ENCODE results near the gene CACNA1C. TPM values are rescaled to one million over a fixed set of nuclear protein-coding genes. Genes with fewer than 3 reads are reported as not detected.

Gene CACNA1C
- total and polyA plus RNA-seq, 10 of the 15 experiments (the other 5 are each of a cell fraction or from before 2014, with no cell fraction given): under 0.01 to 0.15 (median 0.09) TPM; not detected in 5

DNA sequence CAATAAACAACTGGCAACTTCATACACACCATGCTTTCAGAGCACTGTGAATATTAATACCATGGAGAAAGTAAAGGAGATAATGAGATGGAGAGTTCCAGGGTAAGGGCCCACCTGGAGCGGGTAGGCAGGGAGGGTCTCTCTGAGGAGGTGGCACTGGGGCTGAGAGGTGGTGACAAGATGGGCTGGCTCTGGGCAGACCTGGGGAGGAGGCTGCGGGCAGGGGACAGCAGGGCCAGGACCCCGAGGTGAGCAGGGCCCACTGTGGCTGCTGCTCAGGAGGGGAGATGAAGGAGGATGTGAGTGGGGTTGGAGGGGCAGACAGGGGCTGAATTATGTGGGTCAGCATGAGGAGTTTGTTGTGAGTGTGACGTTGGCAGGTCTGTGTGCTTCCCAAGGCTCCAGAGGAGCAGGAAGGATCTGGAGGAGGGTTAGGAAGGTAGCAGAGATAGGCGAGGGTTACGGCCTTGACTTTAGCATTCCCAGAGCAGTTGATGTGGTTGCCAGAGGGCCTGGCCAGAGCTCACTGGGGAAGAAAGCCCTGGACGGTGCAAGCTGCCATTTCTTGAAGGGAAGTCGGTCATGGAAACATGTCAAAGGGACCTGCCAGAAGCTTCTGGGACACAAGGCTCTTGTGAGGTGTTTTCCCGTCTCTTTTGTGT, 88.2 kb downstream of the CACNA1C start (continued):
- no peak for TF ChIP-seq HDAC2 (IDR thresholded peaks at IDR 0.05)
- no peak for TF ChIP-seq ATF7 (IDR thresholded peaks at IDR 0.05; ENCODE audit: low read depth)
- TF ChIP-seq HDGF (IDR thresholded peaks at IDR 0.05): no peak
- TF ChIP-seq NFXL1 (IDR thresholded peaks at IDR 0.05; ENCODE audit: borderline replicate concordance): no peak
- TF ChIP-seq ESRRA (IDR thresholded peaks at IDR 0.05; ENCODE audit: low read length): no peak
- TF ChIP-seq, protein P1, sequence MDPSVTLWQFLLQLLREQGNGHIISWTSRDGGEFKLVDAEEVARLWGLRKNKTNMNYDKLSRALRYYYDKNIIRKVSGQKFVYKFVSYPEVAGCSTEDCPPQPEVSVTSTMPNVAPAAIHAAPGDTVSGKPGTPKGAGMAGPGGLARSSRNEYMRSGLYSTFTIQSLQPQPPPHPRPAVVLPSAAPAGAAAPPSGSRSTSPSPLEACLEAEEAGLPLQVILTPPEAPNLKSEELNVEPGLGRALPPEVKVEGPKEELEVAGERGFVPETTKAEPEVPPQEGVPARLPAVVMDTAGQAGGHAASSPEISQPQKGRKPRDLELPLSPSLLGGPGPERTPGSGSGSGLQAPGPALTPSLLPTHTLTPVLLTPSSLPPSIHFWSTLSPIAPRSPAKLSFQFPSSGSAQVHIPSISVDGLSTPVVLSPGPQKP (IDR thresholded peaks at IDR 0.05; ENCODE audit: low read depth, low read length): no peak
- no peak for TF ChIP-seq TARDBP (IDR thresholded peaks at IDR 0.05; ENCODE audit: borderline replicate concordance)
- TF ChIP-seq SP1 (IDR thresholded peaks at IDR 0.05; ENCODE audit: low read depth, low read length): no peak

DNA sequence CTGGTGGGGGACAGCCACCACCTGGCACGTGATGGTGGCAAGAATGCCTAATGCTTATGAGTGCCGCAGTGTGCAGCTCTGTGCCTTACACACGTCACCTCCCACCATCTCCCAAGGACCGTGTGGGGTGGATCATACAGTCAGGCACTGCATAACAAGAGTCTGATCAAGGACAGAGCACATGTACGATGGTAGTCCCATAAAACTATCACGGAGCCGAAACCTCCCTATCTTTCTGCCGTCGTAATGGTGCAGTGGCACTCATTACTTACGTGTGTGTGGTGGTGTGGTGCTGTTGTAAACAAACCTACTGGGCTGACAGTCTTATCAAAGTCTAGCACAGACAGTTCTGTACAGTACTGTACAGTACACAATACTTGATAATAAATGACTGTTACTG, 89.3 kb downstream of the CACNA1C start:
- Histone ChIP-seq H3K79me2 (ENCODE audit: control insufficient read depth, insufficient read depth, low read length) (no peaks in the 10 kb centered on the region), H3K27me3 (replicated peaks in 1 of 2; ENCODE audit: control insufficient read depth in 2 of 2, insufficient read depth in 2 of 2, low read length in 1 of 2) (peaks cover 1 to 2% of the 10 kb centered on the region in 2 experiments; a peak in 3 of 4 replicates), H3K9ac (ENCODE audit: control insufficient read depth, insufficient read depth, low read length) (no peak overlapping the region), H4K20me1 (ENCODE audit: control insufficient read depth, insufficient read depth) (no peaks in the 10 kb centered on the region), H2AFZ (ENCODE audit: control insufficient read depth, low read depth, low read length) (no peak overlapping the region), H3K9me3 (replicated peaks; ENCODE audit: control insufficient read depth, insufficient read depth, low read length) (no peaks in the 10 kb centered on the region), H3K4me1 (ENCODE audit: control insufficient read depth, insufficient read depth, low read length) (no peaks in the 10 kb centered on the region), H3K4me3 (no peak overlapping the region), H3K27ac (ENCODE audit: control insufficient read depth, insufficient read depth) (no peak overlapping the region), H3K4me2 (ENCODE audit: control insufficient read depth, insufficient read depth) (no peak overlapping the region), H3K36me3 (ENCODE audit: control insufficient read depth in 2 of 2, insufficient read depth in 2 of 2, low read length in 1 of 2) (no peaks in the 10 kb centered on the region)
- in situ Hi-C loops (cut with MboI) (no loop called here), intact Hi-C loops (cut with micrococcal nuclease; ENCODE audit: unreplicated experiment) (no loop called here)
- FAIRE-seq (no peak), DNase-seq (ENCODE audit: low read depth, low spot score) (no peak), ATAC-seq (no peak)
- ChIA-PET POLR2A (no interaction called here), CTCF (no interaction called here), RAD21 (ENCODE audit: unreplicated experiment) (no interaction called here), SMC1A (ENCODE audit: uncharacterized antibody, unreplicated experiment) (no interaction called here)
- TF ChIP-seq, protein P2, sequence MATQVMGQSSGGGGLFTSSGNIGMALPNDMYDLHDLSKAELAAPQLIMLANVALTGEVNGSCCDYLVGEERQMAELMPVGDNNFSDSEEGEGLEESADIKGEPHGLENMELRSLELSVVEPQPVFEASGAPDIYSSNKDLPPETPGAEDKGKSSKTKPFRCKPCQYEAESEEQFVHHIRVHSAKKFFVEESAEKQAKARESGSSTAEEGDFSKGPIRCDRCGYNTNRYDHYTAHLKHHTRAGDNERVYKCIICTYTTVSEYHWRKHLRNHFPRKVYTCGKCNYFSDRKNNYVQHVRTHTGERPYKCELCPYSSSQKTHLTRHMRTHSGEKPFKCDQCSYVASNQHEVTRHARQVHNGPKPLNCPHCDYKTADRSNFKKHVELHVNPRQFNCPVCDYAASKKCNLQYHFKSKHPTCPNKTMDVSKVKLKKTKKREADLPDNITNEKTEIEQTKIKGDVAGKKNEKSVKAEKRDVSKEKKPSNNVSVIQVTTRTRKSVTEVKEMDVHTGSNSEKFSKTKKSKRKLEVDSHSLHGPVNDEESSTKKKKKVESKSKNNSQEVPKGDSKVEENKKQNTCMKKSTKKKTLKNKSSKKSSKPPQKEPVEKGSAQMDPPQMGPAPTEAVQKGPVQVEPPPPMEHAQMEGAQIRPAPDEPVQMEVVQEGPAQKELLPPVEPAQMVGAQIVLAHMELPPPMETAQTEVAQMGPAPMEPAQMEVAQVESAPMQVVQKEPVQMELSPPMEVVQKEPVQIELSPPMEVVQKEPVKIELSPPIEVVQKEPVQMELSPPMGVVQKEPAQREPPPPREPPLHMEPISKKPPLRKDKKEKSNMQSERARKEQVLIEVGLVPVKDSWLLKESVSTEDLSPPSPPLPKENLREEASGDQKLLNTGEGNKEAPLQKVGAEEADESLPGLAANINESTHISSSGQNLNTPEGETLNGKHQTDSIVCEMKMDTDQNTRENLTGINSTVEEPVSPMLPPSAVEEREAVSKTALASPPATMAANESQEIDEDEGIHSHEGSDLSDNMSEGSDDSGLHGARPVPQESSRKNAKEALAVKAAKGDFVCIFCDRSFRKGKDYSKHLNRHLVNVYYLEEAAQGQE (IDR thresholded peaks at IDR 0.05; ENCODE audit: low read depth, low read length): no peak
- 57% methylated on average over 10 of the region's 10 CpGs for WGBS (ENCODE audit: insufficient coverage, insufficient replicate concordance, low lambda C conversion rate, missing lambda C conversion rate)
- no TSS peak for BruUV-seq (replicated peaks)

Data from GM12878 (cell line).